Measurements from ENCODE around the gene FANCC.

GRCh38 chr9:95285307-95285706 lies 32.2 kb downstream of the FANCC start:
- TF ChIP-seq, protein P1, sequence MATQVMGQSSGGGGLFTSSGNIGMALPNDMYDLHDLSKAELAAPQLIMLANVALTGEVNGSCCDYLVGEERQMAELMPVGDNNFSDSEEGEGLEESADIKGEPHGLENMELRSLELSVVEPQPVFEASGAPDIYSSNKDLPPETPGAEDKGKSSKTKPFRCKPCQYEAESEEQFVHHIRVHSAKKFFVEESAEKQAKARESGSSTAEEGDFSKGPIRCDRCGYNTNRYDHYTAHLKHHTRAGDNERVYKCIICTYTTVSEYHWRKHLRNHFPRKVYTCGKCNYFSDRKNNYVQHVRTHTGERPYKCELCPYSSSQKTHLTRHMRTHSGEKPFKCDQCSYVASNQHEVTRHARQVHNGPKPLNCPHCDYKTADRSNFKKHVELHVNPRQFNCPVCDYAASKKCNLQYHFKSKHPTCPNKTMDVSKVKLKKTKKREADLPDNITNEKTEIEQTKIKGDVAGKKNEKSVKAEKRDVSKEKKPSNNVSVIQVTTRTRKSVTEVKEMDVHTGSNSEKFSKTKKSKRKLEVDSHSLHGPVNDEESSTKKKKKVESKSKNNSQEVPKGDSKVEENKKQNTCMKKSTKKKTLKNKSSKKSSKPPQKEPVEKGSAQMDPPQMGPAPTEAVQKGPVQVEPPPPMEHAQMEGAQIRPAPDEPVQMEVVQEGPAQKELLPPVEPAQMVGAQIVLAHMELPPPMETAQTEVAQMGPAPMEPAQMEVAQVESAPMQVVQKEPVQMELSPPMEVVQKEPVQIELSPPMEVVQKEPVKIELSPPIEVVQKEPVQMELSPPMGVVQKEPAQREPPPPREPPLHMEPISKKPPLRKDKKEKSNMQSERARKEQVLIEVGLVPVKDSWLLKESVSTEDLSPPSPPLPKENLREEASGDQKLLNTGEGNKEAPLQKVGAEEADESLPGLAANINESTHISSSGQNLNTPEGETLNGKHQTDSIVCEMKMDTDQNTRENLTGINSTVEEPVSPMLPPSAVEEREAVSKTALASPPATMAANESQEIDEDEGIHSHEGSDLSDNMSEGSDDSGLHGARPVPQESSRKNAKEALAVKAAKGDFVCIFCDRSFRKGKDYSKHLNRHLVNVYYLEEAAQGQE (IDR thresholded peaks at IDR 0.05; ENCODE audit: low read depth), result no peak
- TF ChIP-seq EP300 (IDR thresholded peaks at IDR 0.05; ENCODE audit: borderline replicate concordance) (no peak), YY1 (IDR thresholded peaks at IDR 0.05; ENCODE audit: low read depth) (no peak), EGR1 (IDR thresholded peaks at IDR 0.05) (no peak), NFIC (IDR thresholded peaks at IDR 0.05) (no peak)
- TF ChIP-seq, protein P2, sequence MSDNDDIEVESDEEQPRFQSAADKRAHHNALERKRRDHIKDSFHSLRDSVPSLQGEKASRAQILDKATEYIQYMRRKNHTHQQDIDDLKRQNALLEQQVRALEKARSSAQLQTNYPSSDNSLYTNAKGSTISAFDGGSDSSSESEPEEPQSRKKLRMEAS (IDR thresholded peaks at IDR 0.05), result no peak

Measured in Ishikawa (cell line).